OCI-LY3 (cell line): ENCODE results near the gene DESI1.

Experiments
- EZH2phosphoT487 ChIP-seq: fragments of 200-600 bp; shearing (Covaris generic); IDR thresholded peaks from 2 replicates; pipeline ENCODE4 v1.6.1; 2018; ENCODE audit warnings: antibody characterized with exemption, mixed run types, low read depth
- TF ChIP-seq, protein P1 (sequence below): fragments of 200-600, 300-600 bp; sonication (generic); IDR thresholded peaks from 2 replicates; pipeline ENCODE4 v1.5.1; 2014; ENCODE audit warnings: antibody characterized with exemption, low read length, low read depth

DNA sequence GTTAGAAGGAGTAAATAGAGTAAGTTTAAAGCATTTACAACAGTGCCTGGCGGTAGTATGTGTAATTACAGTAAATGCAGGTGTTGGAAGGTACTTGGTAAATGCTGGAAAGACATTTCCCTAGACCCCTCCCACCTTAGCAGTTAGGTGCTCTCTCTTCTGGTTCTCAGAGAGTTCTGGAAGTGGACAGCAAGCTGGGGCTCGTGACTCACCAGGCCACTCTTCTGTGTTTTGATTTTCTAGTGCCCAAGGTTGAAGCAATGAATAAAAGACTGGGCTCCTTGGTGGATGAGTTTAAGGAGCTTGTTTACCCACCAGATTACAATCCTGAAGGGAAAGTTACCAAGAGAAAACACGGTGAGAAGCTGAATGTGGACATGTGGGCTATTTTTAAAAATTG is 40.2 kb upstream of the DESI1 start:
- TF ChIP-seq, protein P1, sequence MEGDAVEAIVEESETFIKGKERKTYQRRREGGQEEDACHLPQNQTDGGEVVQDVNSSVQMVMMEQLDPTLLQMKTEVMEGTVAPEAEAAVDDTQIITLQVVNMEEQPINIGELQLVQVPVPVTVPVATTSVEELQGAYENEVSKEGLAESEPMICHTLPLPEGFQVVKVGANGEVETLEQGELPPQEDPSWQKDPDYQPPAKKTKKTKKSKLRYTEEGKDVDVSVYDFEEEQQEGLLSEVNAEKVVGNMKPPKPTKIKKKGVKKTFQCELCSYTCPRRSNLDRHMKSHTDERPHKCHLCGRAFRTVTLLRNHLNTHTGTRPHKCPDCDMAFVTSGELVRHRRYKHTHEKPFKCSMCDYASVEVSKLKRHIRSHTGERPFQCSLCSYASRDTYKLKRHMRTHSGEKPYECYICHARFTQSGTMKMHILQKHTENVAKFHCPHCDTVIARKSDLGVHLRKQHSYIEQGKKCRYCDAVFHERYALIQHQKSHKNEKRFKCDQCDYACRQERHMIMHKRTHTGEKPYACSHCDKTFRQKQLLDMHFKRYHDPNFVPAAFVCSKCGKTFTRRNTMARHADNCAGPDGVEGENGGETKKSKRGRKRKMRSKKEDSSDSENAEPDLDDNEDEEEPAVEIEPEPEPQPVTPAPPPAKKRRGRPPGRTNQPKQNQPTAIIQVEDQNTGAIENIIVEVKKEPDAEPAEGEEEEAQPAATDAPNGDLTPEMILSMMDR, result no peak
- no peak for TF ChIP-seq EZH2phosphoT487
